COLO668 (cell line): ENCODE results near the gene CDSN.

Experiments
- DNase-seq: peaks from one replicate; lab custom pipeline; 2025; ENCODE audit not compliant: unreplicated experiment; lab: John Stamatoyannopoulos, UW

The CDSN gene

GRCh38 chr6:31118178-31118577, 2.1 kb downstream of the CDSN start:
- DNase-seq = no peak

- no peak for DNase-seq
Observed at GRCh38 chr6:31116661-31117385, 3.4 kb downstream of the CDSN start.

GRCh38 chr6:31115941-31116560, 4.2 kb downstream of the CDSN start:
- DNase-seq = no peak

- DNase-seq = no peak
Observed at GRCh38 chr6:31114970-31115849, 5.0 kb downstream of the CDSN start.

- no peak for DNase-seq
Observed at GRCh38 chr6:31114541-31114878, 5.7 kb downstream of the CDSN start, which contains the start of gene PSORS1C1. Gene PSORS1C1 (plus strand): TSS chr6:31114800. CDS start chr6:31129633, 14,833 bp downstream.

- DNase-seq = no peak
Observed at GRCh38 chr6:31113861-31114540, 6.2 kb downstream of the CDSN start.

GRCh38 chr6:31112478-31112877, 7.8 kb downstream of the CDSN start, which contains the start of gene C6orf15:
Gene C6orf15 (minus strand): TSS chr6:31112575. CDS start chr6:31112555, 20 bp downstream.
- no peak for DNase-seq

- DNase-seq = no peak
Observed at GRCh38 chr6:31111712-31112111, 8.5 kb downstream of the CDSN start.

GRCh38 chr6:31110825-31111582, 9.2 kb downstream of the CDSN start:
- DNase-seq = no peak

GRCh38 chr6:31107052-31107451, 13.2 kb downstream of the CDSN start:
- no peak for DNase-seq

GRCh38 chr6:31103136-31103535, 17.1 kb downstream of the CDSN start:
- DNase-seq = no peak

- DNase-seq = no peak
Observed at GRCh38 chr6:31098449-31098938, 21.8 kb downstream of the CDSN start.

GRCh38 chr6:31096656-31097055, 23.6 kb downstream of the CDSN start:
- no peak for DNase-seq

GRCh38 chr6:31096215-31096614, 24.0 kb downstream of the CDSN start:
- no peak for DNase-seq

GRCh38 chr6:31094389-31094881, 25.8 kb downstream of the CDSN start:
- no peak for DNase-seq

GRCh38 chr6:31092769-31093505, 27.3 kb downstream of the CDSN start:
- no peak for DNase-seq

GRCh38 chr6:31092238-31092637, 28.0 kb downstream of the CDSN start:
- no peak for DNase-seq

GRCh38 chr6:31091680-31092079, 28.6 kb downstream of the CDSN start:
- no peak for DNase-seq

- DNase-seq = no peak
Observed at GRCh38 chr6:31090973-31091364, 29.3 kb downstream of the CDSN start.
